Caco-2 (cell line): ENCODE data around the gene KLHL18. TPM values are rescaled to one million over a fixed set of nuclear protein-coding genes. Genes with fewer than 3 reads are reported as not detected.
"Not testable (repeated sequence)": the region's sequence is repeated elsewhere in the genome, so short reads cannot be mapped to it uniquely, and the experiment has no call there.

ENCODE experiments used
- BruUV-seq: library from RNA; stranded (reverse); fragments of 400-500 nt; replicated peaks from 2 replicates; lab custom pipeline; 2021; lab: Mats Ljungman, UMichigan
- CTCF ChIA-PET: fragments of 300-600 bp; sonication (Branson Sonifier 250); formaldehyde crosslinking; loops from one replicate; lab custom pipeline; 2022; ENCODE audit warnings: antibody characterized with exemption; lab: Charles Lee
- POLR2A ChIA-PET: fragments of 300-600 bp; sonication (Branson Sonifier 250); formaldehyde crosslinking; loops from one replicate; lab custom pipeline; 2022; ENCODE audit warnings: antibody characterized with exemption; lab: Charles Lee
- DNase-seq, 2 experiments: peaks; one replicate each; pipeline versions ENCODE4 v3.0.0 to v3.0.0-alpha.2; 2020 to 2022
- H3K27me3 ChIP-seq: replicated peaks from 2 replicates; pipeline ENCODE4 v1.6.0; 2011; ENCODE audit warnings: low read length; ENCODE audit not compliant: control insufficient read depth, insufficient read depth
- H3K36me3 ChIP-seq: 2 replicates; pipeline ENCODE4 v1.5.1; 2011; ENCODE audit warnings: low read length; ENCODE audit not compliant: control insufficient read depth, insufficient read depth
- H3K4me1 ChIP-seq: fragments of 250-450 bp; sonication (Bioruptor Pico); 2 replicates; pipeline ENCODE4 v1.5.1; 2020; ENCODE audit warnings: mild to moderate bottlenecking
- H3K4me3 ChIP-seq: 2 replicates; pipeline ENCODE4 v1.5.1; 2011; ENCODE audit warnings: low read depth, mild to moderate bottlenecking, control low read depth, low read length
- H3K9me3 ChIP-seq: fragments of 250-450 bp; sonication (Bioruptor Pico); 2 replicates; pipeline ENCODE4 v1.5.1; 2020; ENCODE audit warnings: mild to moderate bottlenecking, moderate library complexity
- H3K27ac Mint-ChIP-seq: one replicate; pipeline ENCODE4 v1.8.0; 2022; ENCODE audit warnings: mixed read lengths; ENCODE audit not compliant: unreplicated experiment
- H3K27me3 Mint-ChIP-seq: one replicate; pipeline ENCODE4 v1.8.0; 2022; ENCODE audit warnings: mixed read lengths; ENCODE audit not compliant: insufficient read depth, unreplicated experiment
- H3K36me3 Mint-ChIP-seq: one replicate; pipeline ENCODE4 v1.8.0; 2022; ENCODE audit warnings: mild to moderate bottlenecking, mixed read lengths; ENCODE audit not compliant: insufficient read depth, unreplicated experiment
- H3K4me1 Mint-ChIP-seq: one replicate; pipeline ENCODE4 v1.8.0; 2022; ENCODE audit warnings: low read depth, mixed read lengths; ENCODE audit not compliant: unreplicated experiment
- H3K4me3 Mint-ChIP-seq: one replicate; pipeline ENCODE4 v1.8.0; 2022; ENCODE audit warnings: mild to moderate bottlenecking, moderate library complexity, mixed read lengths; ENCODE audit not compliant: unreplicated experiment
- H3K9me3 Mint-ChIP-seq: one replicate; pipeline ENCODE4 v1.8.0; 2022; ENCODE audit warnings: mixed read lengths; ENCODE audit not compliant: unreplicated experiment
- intact Hi-C: fragments of 100-400 bp; cut with micrococcal nuclease; formaldehyde crosslinking; loops from one replicate; pipeline ENCODE4 v1.10.0; 2022; ENCODE audit not compliant: unreplicated experiment
- total RNA-seq: library from RNA; stranded (reverse); gene quantifications from 2 replicates; pipeline ENCODE4 v1.2.3, GENCODE V29; 2022
- TF ChIP-seq, protein P1 (sequence below), 2 experiments: fragments of 200-600 bp in 1 of 2; IDR thresholded peaks; 1 replicate in 1 of 2; 2 replicates in 1 of 2; pipeline versions ENCODE4 v1.5.1 to v1.8.0; 2011 to 2022; ENCODE audit warnings: antibody characterized with exemption in 1 of 2, control low read depth in 1 of 2, inconsistent platforms in 1 of 2, low read depth in 1 of 2, low read length in 1 of 2, mild to moderate bottlenecking in 1 of 2, moderate library complexity in 1 of 2; ENCODE audit not compliant: insufficient read depth in 1 of 2, severe bottlenecking in 1 of 2, unreplicated experiment in 1 of 2

The KLHL18 gene
- total RNA-seq, 1 experiment from 2014 or later: 29.5 TPM

DNA sequence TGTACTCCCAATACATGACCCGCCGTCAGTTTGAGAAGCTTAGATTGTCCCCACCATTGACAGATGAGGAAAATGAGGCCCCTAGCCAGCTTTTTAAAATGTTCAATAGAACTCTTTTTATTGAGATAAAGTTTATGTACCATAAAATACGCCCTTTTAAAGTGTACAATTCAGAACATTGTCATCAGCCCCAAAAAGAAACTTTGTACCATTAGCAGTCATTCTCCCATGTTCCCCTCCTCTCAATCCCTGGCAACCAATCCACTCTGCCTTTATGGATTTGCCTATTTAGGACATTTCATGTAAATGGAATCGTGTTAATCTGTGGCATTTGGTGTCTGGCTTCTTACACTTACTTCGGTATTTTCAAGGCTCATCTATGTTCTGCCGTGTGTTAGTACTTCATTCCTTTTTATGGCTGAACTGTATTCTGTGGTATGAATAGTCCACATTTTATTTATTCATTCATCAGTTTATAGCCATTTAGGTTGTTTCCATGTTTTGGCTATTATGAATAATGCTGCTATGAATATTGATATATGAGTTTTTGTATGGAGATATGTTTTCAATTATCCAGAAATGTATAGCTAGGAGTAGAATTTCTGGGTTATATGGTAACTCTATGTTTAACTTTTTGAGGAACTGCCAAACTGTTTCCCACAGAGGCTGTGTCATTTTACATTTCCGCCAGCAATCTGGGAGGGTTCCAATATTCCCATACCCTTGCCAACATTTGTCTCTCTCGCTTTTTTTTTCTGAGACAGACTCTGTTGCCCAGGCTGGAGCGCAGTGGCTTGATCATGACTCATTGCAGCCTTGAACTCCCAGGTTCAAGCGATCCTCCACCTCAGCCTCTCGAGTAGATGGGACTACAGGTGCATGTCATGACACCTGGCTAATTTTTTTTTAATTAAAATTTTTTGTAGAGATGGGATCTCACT lies 82.7 kb downstream of the KLHL18 start:
- H3K4me3 Mint-ChIP-seq: no peak overlapping the region
- no peaks in the 10 kb centered on the region for H3K27me3 Mint-ChIP-seq
- peaks cover 6% of the 10 kb centered on the region for H3K4me1 Mint-ChIP-seq
- H3K36me3 Mint-ChIP-seq: no peaks in the 10 kb centered on the region
- Histone ChIP-seq H3K9me3 (peaks cover under 1% of the 10 kb centered on the region; the same call in 1 of the 2 replicates), H3K4me3 (no peak overlapping the region), H3K36me3 (no peaks in the 10 kb centered on the region), H3K4me1 (no peaks in the 10 kb centered on the region), H3K27me3 (no peaks in the 10 kb centered on the region)
- H3K27ac Mint-ChIP-seq: no peak overlapping the region
- intact Hi-C loops: no loop called here
- CTCF ChIA-PET: no interaction called here
- TF ChIP-seq, protein P1, sequence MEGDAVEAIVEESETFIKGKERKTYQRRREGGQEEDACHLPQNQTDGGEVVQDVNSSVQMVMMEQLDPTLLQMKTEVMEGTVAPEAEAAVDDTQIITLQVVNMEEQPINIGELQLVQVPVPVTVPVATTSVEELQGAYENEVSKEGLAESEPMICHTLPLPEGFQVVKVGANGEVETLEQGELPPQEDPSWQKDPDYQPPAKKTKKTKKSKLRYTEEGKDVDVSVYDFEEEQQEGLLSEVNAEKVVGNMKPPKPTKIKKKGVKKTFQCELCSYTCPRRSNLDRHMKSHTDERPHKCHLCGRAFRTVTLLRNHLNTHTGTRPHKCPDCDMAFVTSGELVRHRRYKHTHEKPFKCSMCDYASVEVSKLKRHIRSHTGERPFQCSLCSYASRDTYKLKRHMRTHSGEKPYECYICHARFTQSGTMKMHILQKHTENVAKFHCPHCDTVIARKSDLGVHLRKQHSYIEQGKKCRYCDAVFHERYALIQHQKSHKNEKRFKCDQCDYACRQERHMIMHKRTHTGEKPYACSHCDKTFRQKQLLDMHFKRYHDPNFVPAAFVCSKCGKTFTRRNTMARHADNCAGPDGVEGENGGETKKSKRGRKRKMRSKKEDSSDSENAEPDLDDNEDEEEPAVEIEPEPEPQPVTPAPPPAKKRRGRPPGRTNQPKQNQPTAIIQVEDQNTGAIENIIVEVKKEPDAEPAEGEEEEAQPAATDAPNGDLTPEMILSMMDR (IDR thresholded peaks at IDR 0.05; ENCODE audit: insufficient read depth in 1 of 2, low read depth in 1 of 2, low read length in 1 of 2, severe bottlenecking in 1 of 2, unreplicated experiment in 1 of 2): no peak
- POLR2A ChIA-PET: no interaction called here
- peaks cover 2% of the 10 kb centered on the region for H3K9me3 Mint-ChIP-seq
- BruUV-seq: no TSS peak
- DNase-seq: peak in 1 of 2 experiments; percentile 3

DNA sequence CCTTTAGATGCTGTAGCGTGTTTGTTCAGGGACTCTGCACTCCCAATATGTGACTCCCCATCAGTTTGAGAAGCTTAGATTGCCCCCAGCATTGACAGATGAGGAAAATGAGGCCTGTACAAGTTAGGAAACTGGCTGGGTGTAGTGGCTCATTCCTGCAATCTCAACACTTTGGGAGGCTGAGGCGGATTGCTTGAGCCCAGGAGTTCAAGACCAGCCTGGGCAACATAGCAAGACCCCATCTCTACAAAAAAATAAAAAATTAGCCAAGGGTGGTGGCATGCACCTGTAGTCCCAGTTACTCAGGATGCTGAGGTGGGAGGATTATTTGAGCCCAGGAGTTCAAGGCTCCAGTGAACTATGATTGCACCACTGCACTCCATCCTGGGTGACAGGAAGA lies 84.1 kb downstream of the KLHL18 start:
- no peaks in the 10 kb centered on the region for H3K4me1 ChIP-seq
- BruUV-seq: no TSS peak
- H3K27ac Mint-ChIP-seq: no peak overlapping the region

GRCh38 chr3:47367631-47368030 lies 84.9 kb downstream of the KLHL18 start:
- POLR2A ChIA-PET: no interaction called here
- H3K4me1 Mint-ChIP-seq: peaks cover 6% of the 10 kb centered on the region
- no peak overlapping the region for H3K27ac Mint-ChIP-seq

More for the DNA sequence above, 84.1 kb downstream of the KLHL18 start:
- Histone ChIP-seq H3K36me3 (no peaks in the 10 kb centered on the region), H3K4me3 (no peak overlapping the region), H3K27me3 (no peaks in the 10 kb centered on the region), H3K9me3 (no peaks in the 10 kb centered on the region)
- H3K4me1 Mint-ChIP-seq: peaks cover 6% of the 10 kb centered on the region
- no peaks in the 10 kb centered on the region for H3K9me3 Mint-ChIP-seq
- DNase-seq: peak in 1 of 2 experiments; percentile 8
- no peak overlapping the region for H3K4me3 Mint-ChIP-seq
- intact Hi-C loops: no loop called here
- POLR2A ChIA-PET: no interaction called here
- H3K36me3 Mint-ChIP-seq: no peaks in the 10 kb centered on the region
- H3K27me3 Mint-ChIP-seq: no peaks in the 10 kb centered on the region
- CTCF ChIA-PET: no interaction called here
- TF ChIP-seq, protein P1 (IDR thresholded peaks at IDR 0.05; ENCODE audit: insufficient read depth in 1 of 2, low read depth in 1 of 2, low read length in 1 of 2, severe bottlenecking in 1 of 2, unreplicated experiment in 1 of 2): no peak

DNA sequence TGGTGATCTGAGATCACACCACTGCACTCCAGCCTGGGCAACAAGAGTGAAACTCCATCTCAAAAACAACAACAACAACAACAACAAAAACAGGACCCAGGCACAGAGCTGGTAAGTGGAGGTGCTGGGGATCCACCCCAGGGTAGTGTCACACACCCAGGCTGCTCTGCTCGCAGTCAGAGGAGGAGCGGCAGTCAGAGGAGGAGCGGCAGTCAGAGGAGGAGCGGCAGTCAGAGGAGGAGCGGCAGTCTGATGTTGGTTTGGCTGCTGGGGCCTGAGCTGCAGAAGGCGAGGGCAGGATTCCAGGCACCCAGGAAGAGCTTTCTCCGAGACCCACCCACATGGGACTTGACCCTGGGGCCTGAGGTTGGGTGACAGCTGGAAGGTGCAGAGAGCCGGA lies 87.3 kb downstream of the KLHL18 start:
- POLR2A ChIA-PET, H3K36me3 ChIP-seq, H3K4me1 ChIP-seq, H3K36me3 Mint-ChIP-seq, H3K4me3 Mint-ChIP-seq, H3K9me3 ChIP-seq, CTCF ChIA-PET, H3K27me3 ChIP-seq, BruUV-seq, H3K27ac Mint-ChIP-seq, H3K4me1 Mint-ChIP-seq, H3K9me3 Mint-ChIP-seq, H3K4me3 ChIP-seq, H3K27me3 Mint-ChIP-seq: not testable (repeated sequence)
- DNase-seq: peak in 1 of 2 experiments; percentile 8
- intact Hi-C loops: loop anchor here (2.0 kb wide), 1 partner anchor 119 kb away; no protein-coding TSS in a partner anchor

More at GRCh38 chr3:47367631-47368030, 84.9 kb downstream of the KLHL18 start:
- no peaks in the 10 kb centered on the region for H3K9me3 Mint-ChIP-seq
- H3K36me3 ChIP-seq: no peaks in the 10 kb centered on the region
- TF ChIP-seq, protein P1 (IDR thresholded peaks at IDR 0.05; ENCODE audit: insufficient read depth in 1 of 2, low read depth in 1 of 2, low read length in 1 of 2, severe bottlenecking in 1 of 2, unreplicated experiment in 1 of 2): no peak
- no peaks in the 10 kb centered on the region for H3K36me3 Mint-ChIP-seq
- H3K4me3 Mint-ChIP-seq: no peak overlapping the region
- CTCF ChIA-PET: no interaction called here
- intact Hi-C loops: no loop called here
- no peaks in the 10 kb centered on the region for H3K27me3 ChIP-seq
- no peaks in the 10 kb centered on the region for H3K9me3 ChIP-seq
- no peaks in the 10 kb centered on the region for H3K4me1 ChIP-seq
- peak in 1 of 2 experiments; percentile 6 for DNase-seq
- H3K27me3 Mint-ChIP-seq: no peaks in the 10 kb centered on the region
- no peak overlapping the region for H3K4me3 ChIP-seq
- no TSS peak for BruUV-seq
